K562 (cell line): ENCODE data around the gene BEST2. TPM values are rescaled to one million over a fixed set of nuclear protein-coding genes. Genes with fewer than 3 reads are reported as not detected.
A peak's percentile ranks its signal among the peaks of the same experiment; 100 is the strongest.

ENCODE experiments used
- ATAC-seq: fragments of 200-7000 bp; cut with Tn5 transposase; 3 replicates; pipeline ENCODE4 v1.9.1; 2020; ENCODE audit warnings: moderate library complexity
- BruUV-seq: library from RNA; stranded (reverse); fragments of 400-500 nt; replicated peaks from 2 replicates; lab custom pipeline; 2021; lab: Mats Ljungman, UMichigan
- CTCF ChIA-PET: fragments of 300-600 bp; formaldehyde crosslinking; extraction: SDS; loops from one replicate; lab custom pipeline; 2021; ENCODE audit warnings: low intra/inter-chr PET ratio; lab: Yijun Ruan, JAX
- POLR2A ChIA-PET: fragments of 300-600, 350-650 bp; sonication (Branson Sonifier 250); formaldehyde crosslinking; extraction: SDS; loops from one replicate; lab custom pipeline; 2021; ENCODE audit warnings: antibody characterized with exemption, inconsistent platforms; lab: Yijun Ruan, JAX
- DNase-seq, 4 experiments: peaks; one replicate each; pipeline versions ENCODE4 v3.0.0 to v3.0.0-alpha.2; 2011 to 2018; ENCODE audit warnings: low spot score in 3 of 4, mixed read lengths in 3 of 4; ENCODE audit errors: extremely low read depth in 1 of 4
- FAIRE-seq: peaks from 2 replicates; lab custom pipeline; 2011; peaks lifted over from hg19 to GRCh38; lab: Jason Lieb, UNC
- H2AFZ ChIP-seq: 2 replicates; pipeline ENCODE4 v1.6.0; 2011; ENCODE audit warnings: low read depth, low read length, control low read depth, inconsistent platforms
- H3K27ac ChIP-seq: fragments of 200-600 bp; 3 replicates; pipeline ENCODE4 v1.8.0; 2011; ENCODE audit warnings: low read depth, mild to moderate bottlenecking, control low read depth, inconsistent platforms, low read length, moderate library complexity, mixed read lengths; ENCODE audit errors: extremely low read depth
- H3K27me3 ChIP-seq, 2 experiments: fragments of 300-600 bp in 1 of 2; 2 replicates in 1 of 2; 3 replicates in 1 of 2; pipeline versions ENCODE4 v1.6.0 to v1.8.0; 2011; ENCODE audit warnings: inconsistent platforms in 2 of 2, low read length in 2 of 2, mild to moderate bottlenecking in 1 of 2, mixed read lengths in 1 of 2, moderate library complexity in 1 of 2; ENCODE audit not compliant: control insufficient read depth in 2 of 2, insufficient read depth in 2 of 2
- H3K36me3 ChIP-seq: fragments of 300-600 bp; 3 replicates; pipeline ENCODE4 v1.8.0; 2011; ENCODE audit warnings: mild to moderate bottlenecking, low read length, inconsistent platforms; ENCODE audit not compliant: control insufficient read depth, insufficient read depth
- H3K4me1 ChIP-seq, 2 experiments: fragments of 200-600 bp in 1 of 2; replicated peaks in 1 of 2; 2 replicates in 1 of 2; 3 replicates in 1 of 2; pipeline versions ENCODE4 v1.5.1 to v1.8.0; 2011; ENCODE audit warnings: inconsistent platforms in 2 of 2, low read length in 2 of 2, mild to moderate bottlenecking in 1 of 2, mixed read lengths in 1 of 2, moderate library complexity in 1 of 2; ENCODE audit not compliant: control insufficient read depth in 2 of 2, insufficient read depth in 2 of 2
- H3K4me2 ChIP-seq: 2 replicates; pipeline ENCODE4 v1.6.1; 2011; ENCODE audit warnings: low read length, control low read depth, inconsistent platforms, mixed read lengths; ENCODE audit not compliant: insufficient read depth
- H3K4me3 ChIP-seq: fragments of 200-600 bp; sonication (generic), shearing (Covaris generic); 2 replicates; pipeline ENCODE4 v1.5.1; 2016; ENCODE audit warnings: control low read depth, inconsistent platforms
- H3K79me2 ChIP-seq: fragments of 200-600 bp; 3 replicates; pipeline ENCODE4 v1.8.0; 2011; ENCODE audit warnings: low read length, inconsistent platforms; ENCODE audit not compliant: control insufficient read depth, insufficient read depth
- H3K9ac ChIP-seq, 2 experiments: 2 replicates each; pipeline versions ENCODE4 v1.6.0 to v1.6.1; 2011; ENCODE audit warnings: low read depth in 2 of 2, low read length in 2 of 2, control low read depth in 1 of 2, inconsistent platforms in 1 of 2, mild to moderate bottlenecking in 1 of 2, mixed read lengths in 1 of 2; ENCODE audit not compliant: insufficient read depth in 1 of 2
- H3K9me1 ChIP-seq: one replicate; pipeline ENCODE4 v1.6.0; 2011; ENCODE audit warnings: inconsistent platforms, mild to moderate bottlenecking, low read length, moderate library complexity; ENCODE audit not compliant: control insufficient read depth, insufficient read depth
- H3K9me3 ChIP-seq: replicated peaks from 2 replicates; pipeline ENCODE4 v1.5.1; 2011; ENCODE audit warnings: low read depth, low read length, inconsistent platforms; ENCODE audit not compliant: control insufficient read depth, insufficient read depth
- H4K20me1 ChIP-seq: replicated peaks from 2 replicates; pipeline ENCODE4 v1.6.1; 2011; ENCODE audit warnings: low read length, inconsistent platforms, mixed read lengths; ENCODE audit not compliant: control insufficient read depth, insufficient read depth
- CREM ChIP-seq: IDR thresholded peaks from 2 replicates; pipeline ENCODE4 v1.6.1; 2014; ENCODE audit warnings: antibody characterized with exemption, low read depth
- GTF2A2 ChIP-seq: IDR thresholded peaks from 2 replicates; pipeline ENCODE4 v1.6.1; 2016; ENCODE audit warnings: mild to moderate bottlenecking, missing genetic modification characterization, missing compliant biosample characterization
- MXI1 ChIP-seq: IDR thresholded peaks from 2 replicates; pipeline ENCODE4 v1.6.1; 2011; ENCODE audit warnings: low read depth, mild to moderate bottlenecking, improper control_type of control experiment, low read length
- SP1 ChIP-seq: sonication (generic); formaldehyde crosslinking; IDR thresholded peaks from 2 replicates; pipeline ENCODE4 v1.8.1; 2022; ENCODE audit warnings: mild to moderate bottlenecking, missing genetic modification reagents
- TFAP4 ChIP-seq: sonication (generic); formaldehyde crosslinking; IDR thresholded peaks from 2 replicates; pipeline ENCODE4 v1.8.0; 2022; ENCODE audit warnings: missing genetic modification reagents, mild to moderate bottlenecking, moderate library complexity, borderline replicate concordance
- U2AF2 ChIP-seq: fragments of 200-400 bp; formaldehyde crosslinking; optimal IDR thresholded peaks from 2 replicates; pipeline ENCODE3; 2017; ENCODE audit warnings: low read depth, mild to moderate bottlenecking, low read length
- ZKSCAN3 ChIP-seq: fragments of 250-450 bp; sonication (Bioruptor Pico); IDR thresholded peaks from 2 replicates; pipeline ENCODE4 v1.4.0; 2020
- ZNF639 ChIP-seq, 2 experiments: fragments of 200-800 bp in 1 of 2; sonication (Bioruptor generic) in 1 of 2; sonication (generic) in 1 of 2; formaldehyde crosslinking in 1 of 2; IDR thresholded peaks in 1 of 2; conservative IDR thresholded peaks in 1 of 2; 2 replicates each; pipeline versions ENCODE4 v1.5.0 to v1.6.1; 2016 to 2020; ENCODE audit warnings: missing compliant biosample characterization in 1 of 2, missing genetic modification characterization in 1 of 2, missing genetic modification reagents in 1 of 2
- WGBS: fragments of 100-300 bp; shearing (Covaris generic); methylation state at CpG from one replicate; pipeline ENCODE4 v1.1.6; 2016; ENCODE audit warnings: low coverage, mixed read lengths; ENCODE audit not compliant: insufficient coverage; ENCODE audit errors: missing lambda C conversion rate; 5-methylcytosine and 5-hydroxymethylcytosine counted together
- in situ Hi-C: fragments of 300-500 bp; cut with MboI; formaldehyde crosslinking; loops from 4 replicates; pipeline ENCODE4 v1.15.0; 2018; ENCODE audit warnings: inconsistent platforms, mixed read lengths
- intact Hi-C: fragments of 100-400 bp; cut with micrococcal nuclease; formaldehyde crosslinking; loops from 2 replicates; pipeline ENCODE4 v1.14.2; 2022
- polyA plus RNA-seq, 8 experiments: library from polyadenylated mRNA; depleted of rRNA in 4 of 8; stranded (reverse) in 5 of 8; unstranded in 3 of 8; fragments of >200 nt; fragmentation: Nextera tagmentation in 2 of 8; fragmentation: Illumina TruSeq in 1 of 8; extraction: Ambion mirVana in 2 of 8; extraction: Trizol in 1 of 8; gene quantifications; 2 replicates each; pipeline versions ENCODE4 v1.2.1 to v1.2.3, GENCODE V29; 2011 to 2014; ENCODE audit warnings: inconsistent platforms in 1 of 8, missing spikeins in 1 of 8
- total RNA-seq, 7 experiments: library from RNA; depleted of rRNA in 6 of 7; stranded (reverse); fragments of >200 nt in 6 of 7; fragmentation: Illumina TruSeq in 2 of 7; extraction: Trizol in 2 of 7; gene quantifications; 2 replicates each; pipeline versions ENCODE4 v1.2.1 to v1.2.3, GENCODE V29; 2011 to 2021; ENCODE audit warnings: low replicate concordance in 1 of 7
- TF ChIP-seq, protein P1 (sequence below), 3 experiments: IDR thresholded peaks in 2 of 3; conservative IDR thresholded peaks in 1 of 3; 2 replicates each; pipeline ENCODE4 v1.5.1; 2011 to 2012; ENCODE audit warnings: low read length in 3 of 3, mild to moderate bottlenecking in 3 of 3, control low read depth in 2 of 3, improper control_type of control experiment in 1 of 3, inconsistent platforms in 1 of 3, low read depth in 1 of 3, mixed read lengths in 1 of 3, moderate library complexity in 1 of 3; ENCODE audit not compliant: insufficient read depth in 2 of 3

BEST2 gene
- total and polyA plus RNA-seq, 9 of the 15 experiments (the other 6 are each of a cell fraction or from before 2014, with no cell fraction given) = not detected

DNA sequence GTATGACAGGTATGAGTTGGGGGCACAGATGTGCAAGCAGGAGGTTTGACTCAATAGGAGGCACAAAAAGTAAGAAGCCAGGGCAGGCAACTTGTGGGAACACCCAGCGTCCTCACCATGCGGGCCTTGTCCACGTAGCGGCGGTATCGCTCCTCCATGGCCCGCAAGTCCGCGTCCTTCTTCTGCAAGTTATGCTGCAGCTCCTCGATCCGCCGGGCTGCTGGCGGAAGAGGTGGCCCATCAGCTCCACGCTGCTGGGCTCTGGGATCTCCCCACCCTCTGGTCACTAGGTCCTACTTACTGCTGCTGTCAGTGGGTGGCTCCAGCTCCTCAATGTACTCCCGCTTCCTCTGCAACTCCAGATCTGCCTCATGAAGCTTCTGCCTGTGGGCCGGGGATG is 13.1 kb downstream of the BEST2 start:
- TF ChIP-seq U2AF2 (no peak), ZKSCAN3 (CRISPR knock-in tag) (no peak), MXI1 (no peak), GTF2A2 (tag) (no peak)
- no peak overlapping the region for H3K27ac ChIP-seq
- no TSS peak for BruUV-seq
- FAIRE-seq (no peak), DNase-seq (no peak), ATAC-seq (no peak)
- in situ Hi-C loops = loop anchor here (5.0 kb wide), 1 partner anchor 83 kb away; no protein-coding TSS in a partner anchor
- H4K20me1 ChIP-seq = no peaks in the 10 kb centered on the region
- 0 out of 4 replicates have a peak overlapping the region, but pooled peaks of 1 of the 2 experiments have one; percentile 68 for H3K9ac ChIP-seq
- H3K9me1 ChIP-seq = no peaks in the 10 kb centered on the region
- no peak overlapping the region for H3K4me3 ChIP-seq
- H3K27me3 ChIP-seq = no peaks in the 10 kb centered on the region
- H3K4me2 ChIP-seq = no peak overlapping the region
- intact Hi-C loops = no loop called here
- H3K79me2 ChIP-seq = no peaks in the 10 kb centered on the region
- H3K9me3 ChIP-seq = no peaks in the 10 kb centered on the region
- H2AFZ ChIP-seq = no peak overlapping the region
- ChIA-PET CTCF (no interaction called here), POLR2A (interaction anchor here (3.9 kb wide), 1 partner anchor 28 kb away, joined by 27 read pairs; the partner anchor contains the start of gene JUNB)
- H3K4me1 ChIP-seq = peaks cover under 1 to 32% of the 10 kb centered on the region in 2 experiments; a peak in 3 of 5 replicates
- WGBS = 94% methylated on average over 16 of the region's 16 CpGs
- H3K36me3 ChIP-seq = peaks cover 6% of the 10 kb centered on the region; the same call in 1 of the 3 replicates

- peak; percentile 44 to 72 (median 54) for DNase-seq
- Histone ChIP-seq H3K4me2 (peak overlapping the region; percentile 69), H4K20me1 (no peaks in the 10 kb centered on the region), H3K27ac (no peak overlapping the region), H3K9ac (peak overlapping the region in 1 of 2 experiments; percentile 53; a peak in 2 of 4 replicates), H2AFZ (peak overlapping the region; percentile 77; the same call in 1 of the 2 replicates), H3K9me1 (no peaks in the 10 kb centered on the region), H3K9me3 (no peaks in the 10 kb centered on the region), H3K27me3 (no peaks in the 10 kb centered on the region), H3K4me1 (peaks cover 0 to 29% of the 10 kb centered on the region in 2 experiments; a peak in 2 of 5 replicates), H3K4me3 (peak overlapping the region; percentile 41), H3K79me2 (no peaks in the 10 kb centered on the region), H3K36me3 (peaks cover 6% of the 10 kb centered on the region; the same call in 1 of the 3 replicates)
- ATAC-seq = peak; percentile 95
- BruUV-seq = no TSS peak
- ChIA-PET CTCF (interaction anchor here (0.6 to 1.3 kb wide), 2 partner anchors 30 to 49 kb away, joined by 5 to 6 read pairs; no protein-coding TSS in a partner anchor), POLR2A (interaction anchor here (0.6 to 3.9 kb wide), 5 partner anchors 9 to 50 kb away, joined by 3 to 27 read pairs (median 5); partner anchors contain the start of genes JUNB and TNPO2)
- intact Hi-C loops (no loop called here), in situ Hi-C loops (loop anchor here (5.0 kb wide), 1 partner anchor 81 kb away; no protein-coding TSS in a partner anchor)
- FAIRE-seq = no peak
- WGBS = 43% methylated on average over 30 of the region's 30 CpGs
- TF ChIP-seq CREM = 0 out of 2 replicates have a peak, but pooled peaks have one; percentile 7
- 0 out of 2 replicates have a peak, but pooled peaks have one; percentile 25 for TF ChIP-seq SP1 (CRISPR knock-in tag)
- TF ChIP-seq TFAP4 (CRISPR knock-in tag) = peak; percentile 93
- TF ChIP-seq ZNF639 (CRISPR knock-in tag; conservative IDR thresholded peaks at IDR 0.05 in 1 of 2, IDR thresholded peaks at IDR 0.05 in 1 of 2) = no peak
- TF ChIP-seq, protein P1, sequence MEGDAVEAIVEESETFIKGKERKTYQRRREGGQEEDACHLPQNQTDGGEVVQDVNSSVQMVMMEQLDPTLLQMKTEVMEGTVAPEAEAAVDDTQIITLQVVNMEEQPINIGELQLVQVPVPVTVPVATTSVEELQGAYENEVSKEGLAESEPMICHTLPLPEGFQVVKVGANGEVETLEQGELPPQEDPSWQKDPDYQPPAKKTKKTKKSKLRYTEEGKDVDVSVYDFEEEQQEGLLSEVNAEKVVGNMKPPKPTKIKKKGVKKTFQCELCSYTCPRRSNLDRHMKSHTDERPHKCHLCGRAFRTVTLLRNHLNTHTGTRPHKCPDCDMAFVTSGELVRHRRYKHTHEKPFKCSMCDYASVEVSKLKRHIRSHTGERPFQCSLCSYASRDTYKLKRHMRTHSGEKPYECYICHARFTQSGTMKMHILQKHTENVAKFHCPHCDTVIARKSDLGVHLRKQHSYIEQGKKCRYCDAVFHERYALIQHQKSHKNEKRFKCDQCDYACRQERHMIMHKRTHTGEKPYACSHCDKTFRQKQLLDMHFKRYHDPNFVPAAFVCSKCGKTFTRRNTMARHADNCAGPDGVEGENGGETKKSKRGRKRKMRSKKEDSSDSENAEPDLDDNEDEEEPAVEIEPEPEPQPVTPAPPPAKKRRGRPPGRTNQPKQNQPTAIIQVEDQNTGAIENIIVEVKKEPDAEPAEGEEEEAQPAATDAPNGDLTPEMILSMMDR (IDR thresholded peaks at IDR 0.05 in 2 of 3, conservative IDR thresholded peaks at IDR 0.05 in 1 of 3; ENCODE audit: insufficient read depth in 2 of 3, low read depth in 1 of 3, low read length in 3 of 3) = peak; percentile 51 to 92 (median 58); a peak in 5 of 6 replicates
Measured at GRCh38 chr19:12766051-12766521, 14.5 kb downstream of the BEST2 start.
